GM23248 (cell line): ENCODE measurements around the gene SVOPL. TPM values are rescaled to one million over a fixed set of nuclear protein-coding genes. Genes with fewer than 3 reads are reported as not detected.

Experiments
- DNase-seq: peaks from one replicate; pipeline ENCODE4 v3.0.0-alpha.2; 2015
- H2AFZ ChIP-seq: fragments of 200-600 bp; sonication (generic); 2 replicates; pipeline ENCODE4 v1.6.1; 2016; ENCODE audit warnings: antibody characterized with exemption
- H3F3A ChIP-seq: fragments of 200-600 bp; sonication (generic); 2 replicates; pipeline ENCODE4 v1.6.1; 2016; ENCODE audit warnings: mild to moderate bottlenecking, antibody characterized with exemption, mixed run types; ENCODE audit not compliant: insufficient read depth
- H3K27ac ChIP-seq: fragments of 200-600 bp; sonication (generic); 2 replicates; pipeline ENCODE4 v1.5.1; 2016; ENCODE audit warnings: mild to moderate bottlenecking
- H3K27me3 ChIP-seq: fragments of 200-600 bp; sonication (generic); replicated peaks from 2 replicates; pipeline ENCODE4 v1.6.1; 2016; ENCODE audit warnings: mild to moderate bottlenecking; ENCODE audit not compliant: insufficient read depth
- H3K36me3 ChIP-seq: fragments of 200-600 bp; sonication (generic); 2 replicates; pipeline ENCODE4 v1.6.1; 2016; ENCODE audit warnings: low read depth, mild to moderate bottlenecking
- H3K4me1 ChIP-seq: fragments of 200-600 bp; sonication (generic); 2 replicates; pipeline ENCODE4 v1.6.1; 2016; ENCODE audit warnings: mild to moderate bottlenecking; ENCODE audit not compliant: insufficient read depth
- H3K4me2 ChIP-seq: fragments of 200-600 bp; sonication (generic); one replicate; pipeline ENCODE4 v1.6.1; 2016; ENCODE audit warnings: mild to moderate bottlenecking; ENCODE audit not compliant: unreplicated experiment
- H3K4me3 ChIP-seq: fragments of 200-600 bp; sonication (generic); 2 replicates; pipeline ENCODE4 v1.5.1; 2016; ENCODE audit warnings: mild to moderate bottlenecking
- H3K79me2 ChIP-seq: fragments of 200-600 bp; sonication (generic); 2 replicates; pipeline ENCODE4 v1.6.1; 2016; ENCODE audit warnings: mild to moderate bottlenecking; ENCODE audit not compliant: insufficient read depth
- H3K9ac ChIP-seq: fragments of 200-600 bp; sonication (generic); 2 replicates; pipeline ENCODE4 v1.6.1; 2016; ENCODE audit warnings: mild to moderate bottlenecking
- H3K9me2 ChIP-seq: fragments of 200-600 bp; sonication (generic); 2 replicates; pipeline ENCODE4 v1.6.1; 2016; ENCODE audit warnings: mixed run types, mild to moderate bottlenecking, moderate library complexity; ENCODE audit not compliant: insufficient read depth
- H3K9me3 ChIP-seq: fragments of 200-600 bp; sonication (generic); one replicate; pipeline ENCODE4 v1.6.1; 2017; ENCODE audit warnings: low read depth
- H4K20me1 ChIP-seq: fragments of 200-600 bp; sonication (generic); 2 replicates; pipeline ENCODE4 v1.6.0; 2016; ENCODE audit not compliant: insufficient read depth
- EZH2 ChIP-seq: fragments of 200-600 bp; sonication (generic); IDR thresholded peaks from 2 replicates; pipeline ENCODE4 v1.6.1; 2018; ENCODE audit warnings: antibody characterized with exemption, mild to moderate bottlenecking; ENCODE audit not compliant: insufficient read depth, poor library complexity, severe bottlenecking
- EZH2phosphoT487 ChIP-seq: fragments of 200-600 bp; sonication (generic); IDR thresholded peaks from 2 replicates; pipeline ENCODE4 v1.6.1; 2018; ENCODE audit warnings: antibody characterized with exemption, moderate library complexity, mild to moderate bottlenecking, low read depth; ENCODE audit not compliant: insufficient read depth
- WGBS, 2 experiments: methylation state at CpG; one replicate each; pipeline ENCODE4 v1.1.6; 2015 to 2017; ENCODE audit warnings: low lambda C conversion rate in 2 of 2, low coverage in 1 of 2; ENCODE audit errors: missing lambda C conversion rate in 2 of 2; 5-methylcytosine and 5-hydroxymethylcytosine counted together
- in situ Hi-C: fragments of 300-500 bp; cut with MboI; formaldehyde crosslinking; loops from 2 replicates; pipeline ENCODE4 v1.15.0; 2020
- polyA plus RNA-seq: library from polyadenylated mRNA; unstranded; fragments of >200 nt; fragmentation: Nextera tagmentation; extraction: Ambion mirVana; gene quantifications from 2 replicates; pipeline ENCODE4 v1.2.1, GENCODE V29; 2016
- total RNA-seq: library from RNA; depleted of rRNA; stranded (reverse); fragments of >200 nt; shearing (Covaris generic); gene quantifications from 2 replicates; pipeline ENCODE4 v1.2.3, GENCODE V29; 2014

SVOPL gene
- total and polyA plus RNA-seq, 2 experiments from 2014 or later, result not detected

DNA sequence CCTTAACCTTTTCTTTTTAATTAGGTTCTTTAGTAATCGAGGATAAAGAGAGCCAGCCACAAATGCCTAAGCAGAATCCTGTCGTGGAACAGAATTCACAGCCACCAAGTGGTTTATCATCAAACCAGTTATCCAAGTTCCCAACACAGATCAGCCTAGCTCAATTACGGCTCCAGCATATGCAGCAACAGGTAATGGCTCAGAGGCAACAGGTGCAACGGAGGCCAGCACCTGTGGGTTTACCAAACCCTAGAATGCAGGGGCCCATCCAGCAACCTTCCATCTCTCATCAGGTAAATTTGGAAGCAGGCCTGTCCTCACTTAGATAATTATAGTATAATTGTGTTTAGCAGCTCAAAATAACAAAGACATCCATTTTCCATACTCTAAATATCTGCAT is 146.5 kb downstream of the SVOPL start:
- DNase-seq, result no peak
- Histone ChIP-seq H3K27ac (no peak overlapping the region), H3K79me2 (no peaks in the 10 kb centered on the region), H3K4me3 (no peak overlapping the region), H3K27me3 (no peaks in the 10 kb centered on the region), H3K4me2 (no peak overlapping the region), H2AFZ (no peak overlapping the region), H3K36me3 (peaks cover 61% of the 10 kb centered on the region), H3K4me1 (no peaks in the 10 kb centered on the region), H3K9me2 (no peaks in the 10 kb centered on the region), H3K9me3 (peaks cover 5% of the 10 kb centered on the region), H3K9ac (no peak overlapping the region), H4K20me1 (no peaks in the 10 kb centered on the region), H3F3A (no peaks in the 10 kb centered on the region)
- TF ChIP-seq EZH2, result no peak
- TF ChIP-seq EZH2phosphoT487, result no peak
- in situ Hi-C loops, result no loop called here
- WGBS, 2 experiments, result 97 to 100% methylated on average over 4 of the region's 4 CpGs

DNA sequence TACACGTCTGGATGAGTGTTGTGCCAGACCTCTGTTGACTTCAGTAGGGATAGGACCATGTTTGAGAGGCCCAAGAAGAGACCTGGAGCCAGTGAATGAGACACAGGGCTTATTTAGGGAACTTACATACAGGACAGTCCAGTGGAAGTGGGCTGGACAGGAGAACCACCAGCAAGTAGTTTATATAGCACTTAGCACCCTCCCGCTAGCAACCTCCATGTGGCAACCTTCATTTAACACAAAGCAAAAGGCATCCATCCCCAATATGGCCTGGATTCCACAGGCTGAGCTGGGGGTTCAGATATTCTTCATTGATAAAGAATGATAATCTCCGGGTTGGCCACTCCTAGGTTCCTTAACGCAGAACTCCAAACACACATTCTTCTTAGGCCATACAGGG is 147.4 kb downstream of the SVOPL start:
- Histone ChIP-seq H2AFZ (no peak overlapping the region), H4K20me1 (no peaks in the 10 kb centered on the region), H3K4me3 (no peak overlapping the region), H3K9ac (no peak overlapping the region), H3K27me3 (no peaks in the 10 kb centered on the region), H3K4me1 (no peaks in the 10 kb centered on the region), H3K36me3 (peaks cover 59% of the 10 kb centered on the region), H3K4me2 (no peak overlapping the region), H3F3A (no peaks in the 10 kb centered on the region), H3K27ac (no peak overlapping the region), H3K9me2 (no peaks in the 10 kb centered on the region), H3K9me3 (peaks cover 5% of the 10 kb centered on the region), H3K79me2 (no peaks in the 10 kb centered on the region)
- TF ChIP-seq EZH2phosphoT487, result no peak
- no peak for TF ChIP-seq EZH2
- no peak for DNase-seq
- in situ Hi-C loops, result no loop called here
- WGBS, 2 experiments, result 95% methylated on average over 4 of the region's 4 CpGs

DNA sequence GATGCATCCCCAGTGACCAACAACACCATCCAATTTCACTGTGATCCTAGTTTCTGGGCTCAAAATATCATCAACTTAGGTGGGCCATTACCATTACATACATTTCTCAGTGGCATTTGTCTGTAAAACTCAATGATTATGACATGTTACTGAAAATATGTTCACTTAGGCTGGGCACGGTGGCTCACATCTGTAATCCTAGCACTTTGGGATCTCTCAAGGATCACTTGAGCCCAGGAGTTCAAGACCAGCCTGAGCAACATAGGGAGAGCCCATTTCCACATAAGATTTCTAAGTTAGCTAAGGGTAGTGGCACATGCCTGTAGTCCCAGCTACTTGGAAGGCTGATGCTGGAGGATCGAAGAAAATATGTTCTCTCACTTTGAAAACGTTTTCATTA is 150.1 kb downstream of the SVOPL start:
- no peak for TF ChIP-seq EZH2
- Histone ChIP-seq H3K4me1 (no peaks in the 10 kb centered on the region), H2AFZ (no peak overlapping the region), H3F3A (no peaks in the 10 kb centered on the region), H3K9me3 (peaks cover under 1% of the 10 kb centered on the region), H3K9me2 (no peaks in the 10 kb centered on the region), H3K27ac (no peak overlapping the region), H3K36me3 (peaks cover 32% of the 10 kb centered on the region), H3K4me2 (no peak overlapping the region), H4K20me1 (no peaks in the 10 kb centered on the region), H3K4me3 (no peak overlapping the region), H3K27me3 (no peaks in the 10 kb centered on the region), H3K79me2 (no peaks in the 10 kb centered on the region), H3K9ac (no peak overlapping the region)
- in situ Hi-C loops, result no loop called here
- 92 to 96% methylated on average over 3 of the region's 3 CpGs for WGBS, 2 experiments
- DNase-seq, result no peak

GRCh38 chr7:138550337-138550736 is 150.8 kb downstream of the SVOPL start:
- no peak for TF ChIP-seq EZH2
- TF ChIP-seq EZH2phosphoT487, result no peak
- no peaks in the 10 kb centered on the region for H3F3A ChIP-seq
- H3K9ac ChIP-seq, result no peak overlapping the region
- no peak overlapping the region for H2AFZ ChIP-seq
- H3K79me2 ChIP-seq, result no peaks in the 10 kb centered on the region
- H3K27ac ChIP-seq, result no peak overlapping the region
- no peaks in the 10 kb centered on the region for H3K4me1 ChIP-seq
- H3K36me3 ChIP-seq, result peaks cover 25% of the 10 kb centered on the region
- H3K9me3 ChIP-seq, result no peaks in the 10 kb centered on the region
- no peak overlapping the region for H3K4me2 ChIP-seq
- in situ Hi-C loops, result no loop called here
- no peaks in the 10 kb centered on the region for H4K20me1 ChIP-seq
- H3K4me3 ChIP-seq, result no peak overlapping the region
- DNase-seq, result no peak
- WGBS, 2 experiments, result 95 to 97% methylated on average over 3 of the region's 3 CpGs
- H3K27me3 ChIP-seq, result no peaks in the 10 kb centered on the region
- H3K9me2 ChIP-seq, result no peaks in the 10 kb centered on the region

- Histone ChIP-seq H3K79me2 (no peaks in the 10 kb centered on the region), H3K9me2 (no peaks in the 10 kb centered on the region), H3K9ac (no peak overlapping the region), H3K27ac (no peak overlapping the region), H4K20me1 (no peaks in the 10 kb centered on the region), H2AFZ (no peak overlapping the region), H3K27me3 (no peaks in the 10 kb centered on the region), H3K4me2 (no peak overlapping the region), H3K4me3 (no peak overlapping the region), H3K36me3 (peaks cover 16% of the 10 kb centered on the region), H3K4me1 (no peaks in the 10 kb centered on the region), H3K9me3 (no peaks in the 10 kb centered on the region), H3F3A (no peaks in the 10 kb centered on the region)
- DNase-seq, result no peak
- no peak for TF ChIP-seq EZH2
- no peak for TF ChIP-seq EZH2phosphoT487
- 96 to 100% methylated on average over 1 of the region's 1 CpG for WGBS, 2 experiments
- in situ Hi-C loops, result no loop called here
Observed at GRCh38 chr7:138549082-138549481, 152.1 kb downstream of the SVOPL start.
